ENCODE data around the gene LHPP.

GRCh38 chr10:124643330-124644009 lies 181.8 kb downstream of the LHPP start:
- TF ChIP-seq POLR2AphosphoS5 (IDR thresholded peaks at IDR 0.05; ENCODE audit: borderline replicate concordance, low read depth, low read length) (no peak), EZH2 (IDR thresholded peaks at IDR 0.05) (no peak)

All from SK-N-MC (cell line).